Measurements from ENCODE around the gene GPR39.
"Not testable (repeated sequence)": the region's sequence is repeated elsewhere in the genome, so short reads cannot be mapped to it uniquely, and the experiment has no call there.

The GPR39 gene

DNA sequence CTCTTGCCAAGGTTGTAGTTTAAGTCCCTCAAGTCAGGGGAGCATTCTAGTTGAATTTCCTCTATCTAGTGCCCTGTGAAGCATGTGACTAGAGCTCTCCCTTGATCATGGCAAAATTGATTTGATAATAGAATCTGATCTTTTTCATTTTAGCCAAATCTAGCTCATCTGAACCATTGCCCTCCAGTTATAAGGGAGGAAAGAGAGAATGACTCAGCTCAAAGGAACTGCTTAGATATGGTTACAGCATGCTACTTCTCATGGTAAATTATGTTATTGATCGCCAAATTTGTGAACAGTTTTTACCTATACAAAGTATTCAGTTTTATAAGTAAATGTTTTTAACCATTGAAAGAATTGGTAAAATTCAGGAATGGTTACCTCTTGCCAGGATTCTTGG, 100.8 kb downstream of the GPR39 start:
- DNase-seq, result no peak

DNA sequence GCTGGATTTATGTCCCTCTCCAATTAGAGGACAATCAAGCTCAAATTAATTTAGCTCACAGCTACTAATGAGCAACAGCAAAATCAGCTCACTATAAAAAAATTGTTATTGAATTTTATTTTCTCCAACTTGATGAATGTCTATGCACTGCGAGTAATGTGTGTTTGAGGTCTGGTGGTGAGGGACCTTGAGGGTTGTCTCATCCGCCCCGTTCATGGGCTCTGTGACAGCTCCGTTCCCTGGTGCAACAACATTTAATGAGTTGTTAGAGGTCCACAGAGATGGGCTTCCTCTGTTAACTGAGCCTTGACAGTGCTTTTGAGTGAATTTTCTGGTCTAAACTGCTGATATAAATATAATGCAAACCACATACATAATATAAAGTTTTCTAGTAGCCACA, 101.7 kb downstream of the GPR39 start:
- no peak for DNase-seq

DNA sequence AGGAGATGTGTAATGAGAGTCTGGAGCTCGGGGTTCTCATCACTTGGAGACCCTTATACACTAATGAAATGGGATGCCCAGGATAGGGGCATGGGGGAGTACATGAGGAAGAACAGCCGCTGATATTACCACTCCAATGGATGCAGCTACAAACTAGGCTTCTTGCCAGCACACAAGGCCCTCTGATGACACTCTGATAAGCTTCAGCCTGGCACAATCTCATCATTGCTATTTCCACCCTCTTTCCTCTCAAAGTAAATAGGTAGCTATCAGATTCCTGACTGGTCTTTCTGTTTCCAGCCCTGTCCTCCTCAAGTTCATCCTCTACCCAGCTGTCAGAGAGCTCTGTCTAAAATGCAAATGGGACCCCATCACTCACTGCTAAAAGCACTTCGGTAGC, 103.0 kb downstream of the GPR39 start:
- DNase-seq, result no peak

DNA sequence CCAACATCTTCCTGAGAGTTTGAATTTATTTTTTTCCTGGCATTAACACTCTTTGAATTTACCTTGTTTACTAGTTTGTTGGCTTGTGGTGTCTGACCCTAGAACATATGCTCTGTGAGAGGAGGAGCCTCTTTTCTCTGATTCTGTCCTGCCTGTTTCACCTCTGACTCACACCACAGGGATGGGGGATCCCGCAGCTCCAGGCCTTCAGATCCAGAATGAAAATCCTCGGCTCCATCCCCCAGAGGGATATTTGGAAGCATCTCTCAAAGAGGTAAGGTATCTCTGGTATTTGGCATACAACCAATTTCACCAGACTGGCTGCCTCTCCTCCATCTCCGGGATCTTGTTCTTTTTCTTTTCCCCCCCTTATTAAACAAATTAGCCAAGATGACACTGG, 104.7 kb downstream of the GPR39 start:
- no peak for DNase-seq

DNA sequence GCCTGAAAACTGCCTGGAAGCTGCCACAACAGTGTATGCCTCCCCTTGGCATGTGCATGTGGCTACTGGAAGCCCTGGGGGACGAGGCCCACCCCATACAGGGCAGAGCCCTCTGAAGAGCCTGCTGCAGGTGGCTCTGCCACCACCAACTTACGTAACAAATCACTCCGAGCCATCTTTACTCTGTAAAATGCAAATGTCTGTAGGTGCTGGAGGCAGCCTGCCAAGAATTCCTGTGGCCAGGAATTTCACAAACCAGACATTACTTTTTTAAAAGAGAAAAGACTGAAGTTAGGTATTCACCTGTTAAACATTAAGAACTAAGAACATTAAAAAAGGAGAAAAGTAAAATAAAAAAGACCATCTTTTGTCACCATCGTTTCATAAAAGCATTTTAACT, 106.3 kb downstream of the GPR39 start:
- no peak for DNase-seq

DNA sequence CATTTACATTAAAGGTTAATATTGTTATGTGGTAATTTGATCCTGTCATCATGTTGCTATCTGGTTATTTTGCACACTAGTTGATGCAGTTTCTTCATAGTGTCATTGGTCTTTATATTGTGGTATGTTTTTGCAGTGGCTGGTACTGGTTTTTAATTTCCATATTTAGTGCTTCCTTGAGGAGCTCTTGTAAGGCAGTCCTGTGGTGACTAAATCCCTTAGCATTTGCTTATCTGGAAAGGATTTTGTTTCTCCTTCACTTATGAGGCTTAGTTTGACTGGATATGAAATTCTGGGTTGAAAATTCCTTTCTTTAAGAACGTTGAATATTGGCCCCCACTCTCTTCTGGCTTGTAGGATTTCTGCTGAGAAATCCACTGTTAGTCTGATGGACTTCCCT, 120.5 kb downstream of the GPR39 start:
- not testable (repeated sequence) for DNase-seq

DNA sequence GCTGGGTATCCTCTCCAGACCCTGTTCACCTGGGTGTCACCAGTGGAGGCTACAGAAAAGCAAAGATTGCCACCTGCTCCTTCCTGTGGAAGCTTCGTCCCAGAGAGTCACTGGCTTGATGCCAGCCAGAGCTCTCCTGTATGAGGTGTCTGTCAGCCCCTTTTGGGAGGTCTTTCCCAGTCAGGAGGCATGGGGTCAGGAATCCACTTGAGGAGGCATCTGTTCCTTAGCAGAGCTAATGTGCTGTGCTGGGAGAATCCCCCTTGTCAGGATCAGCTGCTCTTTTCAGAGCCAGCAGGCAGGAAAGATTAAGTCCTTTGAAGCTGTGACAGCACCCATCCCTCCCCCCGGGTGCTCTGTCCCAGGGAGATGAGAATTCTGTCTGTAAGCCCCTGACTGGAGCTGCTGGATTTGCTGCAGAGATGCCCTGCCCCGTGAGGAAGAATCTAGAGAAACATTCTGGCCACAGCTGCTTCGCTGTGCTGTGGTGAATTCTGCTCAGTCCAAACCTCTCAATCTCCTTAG, 121.8 kb downstream of the GPR39 start:
- DNase-seq, result no peak

DNA sequence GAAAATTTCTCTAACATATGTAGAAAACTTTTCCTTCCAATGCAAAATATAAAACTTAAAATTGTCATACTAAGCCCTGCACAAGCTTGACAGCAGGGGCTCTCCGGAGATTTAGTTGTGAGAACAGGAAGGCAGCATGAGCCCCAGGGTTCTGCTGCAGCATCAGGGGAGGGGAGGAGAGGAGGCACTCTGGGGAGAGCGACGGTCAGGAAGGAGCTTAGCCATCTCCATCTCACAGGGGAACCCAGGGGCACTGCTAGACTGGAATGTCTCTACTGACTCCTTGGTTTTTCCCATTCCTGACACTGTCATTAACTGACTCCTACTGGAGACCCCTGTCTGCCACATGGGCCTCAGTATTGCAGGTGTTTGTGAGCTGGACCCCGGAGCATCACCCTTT, 123.6 kb downstream of the GPR39 start:
- DNase-seq, result no peak

DNA sequence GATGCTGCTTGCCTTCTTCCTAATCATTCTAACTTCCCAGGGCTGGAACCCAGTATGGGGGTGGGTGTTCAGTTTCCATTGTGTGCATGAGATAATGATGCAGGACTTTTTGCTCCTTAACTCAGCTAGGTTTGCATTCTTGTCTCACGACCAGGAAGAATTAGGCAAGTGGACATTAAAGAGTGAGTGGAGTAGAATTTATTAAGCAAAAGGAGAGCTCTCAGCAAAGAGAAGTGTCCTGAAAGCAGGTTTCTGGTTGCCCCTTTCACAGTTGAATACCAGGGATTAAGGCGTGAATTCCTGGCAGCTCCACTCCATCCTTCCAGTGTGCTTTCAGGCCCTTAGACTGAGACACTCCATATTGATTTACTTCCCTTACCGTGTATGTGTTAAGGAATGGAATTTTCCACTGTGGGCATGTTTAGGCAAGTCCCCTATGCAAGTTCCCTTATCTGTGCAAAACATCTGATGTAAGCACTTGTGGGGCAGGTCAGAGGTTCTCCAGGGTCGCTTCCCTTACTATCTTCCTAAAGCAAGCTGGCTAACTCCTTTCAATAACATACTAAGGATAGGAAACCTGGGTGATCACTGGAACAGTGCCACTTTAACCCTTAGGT, 126.5 kb downstream of the GPR39 start:
- no peak for DNase-seq

DNA sequence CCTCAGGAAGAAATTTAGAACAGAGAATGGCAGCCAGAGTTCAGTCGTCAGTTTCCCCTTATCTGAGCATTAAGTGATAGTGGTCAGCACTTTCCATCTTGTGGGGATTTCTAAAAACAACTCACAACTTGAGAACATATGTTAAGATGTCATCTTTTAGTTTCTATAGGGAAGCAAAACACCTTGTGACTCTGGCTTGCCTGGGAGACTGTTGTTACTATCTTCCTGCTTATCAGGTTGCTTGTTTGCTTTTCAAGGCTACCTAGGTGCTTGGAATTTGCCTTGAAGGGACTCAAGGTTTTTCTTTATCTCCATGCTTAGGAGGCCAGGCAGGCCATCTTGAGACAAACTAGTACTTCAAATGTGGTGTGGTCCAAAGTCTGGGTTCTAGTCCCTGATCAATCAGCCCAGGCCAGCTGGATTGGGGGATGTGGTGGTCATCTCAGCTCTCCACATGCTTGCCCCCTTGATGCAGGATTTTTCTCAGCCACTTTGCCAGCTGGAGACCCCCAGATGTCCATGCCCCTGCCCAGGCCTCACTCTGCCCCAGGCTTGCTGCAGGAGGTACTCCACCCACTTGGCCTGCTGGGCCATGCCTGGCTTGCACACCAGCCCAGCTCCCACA, 127.5 kb downstream of the GPR39 start:
- DNase-seq, result no peak

DNA sequence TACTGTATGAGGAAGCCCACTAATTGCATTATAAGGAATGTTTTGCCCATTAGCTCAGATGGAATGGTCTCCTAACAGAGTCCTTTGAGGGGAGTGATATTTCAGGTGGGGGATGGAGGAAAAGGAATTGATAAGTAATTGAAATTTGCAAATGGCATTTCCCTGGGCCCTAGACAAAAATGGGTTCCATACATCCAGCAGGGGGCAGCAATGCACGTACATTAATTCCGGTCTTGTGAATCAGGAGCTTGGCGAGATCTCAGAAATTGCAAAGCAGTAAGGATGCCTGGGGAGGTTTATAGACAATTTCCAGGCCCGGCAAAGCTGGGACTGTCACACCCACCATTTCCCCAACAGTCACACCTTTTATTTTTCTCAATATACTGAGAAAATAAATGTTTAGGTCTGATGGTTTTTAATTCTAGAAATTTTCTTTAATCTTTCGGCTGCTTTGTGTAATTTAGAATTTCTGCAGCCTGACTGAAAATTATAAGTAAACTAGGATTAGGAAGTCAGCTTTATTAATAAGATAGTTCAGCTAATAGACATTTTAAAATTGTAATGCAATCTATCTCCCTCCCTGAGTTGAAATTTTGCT, 130.6 kb downstream of the GPR39 start:
- no peak for DNase-seq

DNA sequence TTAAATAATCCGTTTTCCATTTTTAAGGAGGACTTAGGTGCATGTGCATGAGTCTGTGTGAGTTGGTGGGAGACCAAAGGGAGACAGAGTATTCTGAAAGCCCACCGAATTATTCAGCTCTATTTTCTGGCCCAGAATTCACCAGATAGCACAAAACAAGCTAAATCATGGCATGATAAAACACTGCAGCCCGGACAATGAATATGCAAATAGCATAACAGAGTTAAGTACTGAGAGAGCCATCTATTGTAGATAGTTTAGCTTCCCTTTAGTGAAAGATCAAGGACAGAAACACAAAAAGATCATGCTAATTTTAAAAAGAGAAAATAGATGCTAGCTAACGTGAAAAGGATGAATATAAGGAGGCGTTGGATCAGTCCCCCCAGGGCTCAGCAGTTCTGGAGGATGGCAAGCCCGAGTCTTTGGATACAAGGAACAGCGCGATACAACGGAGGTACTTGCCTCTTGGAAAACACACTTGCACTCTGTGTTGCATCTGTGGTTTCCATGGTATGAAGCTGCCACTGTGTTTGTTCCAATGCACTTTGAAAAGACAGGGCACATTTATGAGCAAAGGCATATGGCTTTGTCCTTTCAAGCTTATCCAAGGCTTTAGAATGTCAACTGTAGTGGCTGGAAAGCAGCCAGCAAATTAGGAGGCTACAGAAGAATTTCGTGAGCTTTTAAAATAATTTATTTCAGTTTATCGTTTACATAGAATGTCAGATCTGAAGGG, 133.5 kb downstream of the GPR39 start:
- no peak for DNase-seq

DNA sequence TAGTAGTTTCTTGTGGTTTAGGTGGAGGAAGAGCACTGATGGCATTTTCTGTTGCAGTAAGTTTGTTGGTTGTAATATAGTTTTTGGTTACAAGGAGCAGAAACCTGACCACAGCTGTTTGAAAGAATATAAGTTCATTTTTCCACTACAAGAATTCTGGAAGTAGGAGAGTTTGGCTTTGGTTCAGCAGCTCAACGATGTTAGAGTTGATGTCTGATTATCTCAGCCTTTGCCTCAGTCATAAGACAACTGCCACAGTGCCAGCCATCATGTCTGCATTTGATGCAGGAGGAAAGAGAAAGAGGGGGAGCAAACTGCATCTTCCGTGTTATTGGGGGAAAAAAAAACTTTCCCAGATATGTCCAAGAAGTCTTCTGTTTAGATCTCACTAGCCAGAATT, 134.3 kb downstream of the GPR39 start:
- no peak for DNase-seq

DNA sequence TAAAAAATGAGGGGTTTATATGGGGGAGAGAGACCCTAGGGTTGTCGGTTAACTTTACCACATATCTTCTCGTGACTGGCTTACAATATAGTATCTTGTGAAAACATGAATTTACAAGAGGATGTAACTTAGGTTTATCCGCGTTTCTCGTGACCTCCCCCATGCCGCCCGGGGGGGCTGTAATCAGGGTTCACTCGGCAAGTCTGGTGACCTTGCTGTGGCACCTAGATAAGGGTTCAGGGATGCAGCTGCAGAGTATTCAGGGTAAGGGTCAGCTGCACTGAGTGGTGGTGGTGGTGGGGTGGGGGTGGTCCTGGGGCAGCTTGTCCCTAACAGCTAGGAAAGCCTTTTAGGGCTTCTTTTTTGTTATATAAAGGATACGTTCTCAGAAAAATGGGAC, 141.1 kb downstream of the GPR39 start:
- no peak for DNase-seq

DNA sequence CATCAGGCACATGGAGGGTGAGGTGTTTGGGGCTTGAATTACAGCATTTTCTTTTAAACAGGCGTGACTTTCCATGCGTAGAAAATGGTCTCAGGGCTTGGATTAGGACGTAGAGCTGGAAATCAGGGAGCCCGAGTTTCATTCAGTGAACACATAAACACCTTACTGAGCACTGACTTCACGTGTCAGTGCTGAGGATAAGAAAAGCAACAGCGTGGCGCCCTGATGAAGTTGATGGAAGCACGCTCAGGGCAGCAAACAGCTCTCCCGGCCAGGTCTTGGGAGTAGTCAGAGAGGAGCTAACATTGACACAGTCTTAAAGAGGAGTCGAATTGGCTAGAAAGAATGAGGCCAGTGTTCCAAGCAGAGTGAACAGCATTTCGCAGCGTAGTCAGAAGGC, 142.7 kb downstream of the GPR39 start:
- no peak for DNase-seq

DNA sequence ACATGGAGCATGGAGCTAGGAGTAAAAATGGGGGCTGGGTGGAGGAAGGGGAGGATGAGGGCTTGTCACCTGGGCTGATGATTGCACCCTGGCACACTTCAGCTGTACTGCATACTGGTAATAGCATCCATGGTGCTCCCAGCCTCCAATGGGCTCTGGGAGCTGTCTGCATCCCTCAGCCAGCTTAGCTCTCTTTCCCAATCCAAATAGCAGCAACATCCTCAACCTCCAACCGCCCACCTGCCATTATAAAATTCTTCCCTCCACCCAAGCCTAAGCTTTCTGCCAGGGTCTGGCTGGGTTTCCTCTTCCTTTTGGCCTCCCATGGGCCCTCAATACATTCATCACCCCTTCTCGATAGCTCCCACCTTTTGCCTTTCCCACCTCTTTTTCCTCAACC, 143.3 kb downstream of the GPR39 start:
- DNase-seq, result no peak

DNA sequence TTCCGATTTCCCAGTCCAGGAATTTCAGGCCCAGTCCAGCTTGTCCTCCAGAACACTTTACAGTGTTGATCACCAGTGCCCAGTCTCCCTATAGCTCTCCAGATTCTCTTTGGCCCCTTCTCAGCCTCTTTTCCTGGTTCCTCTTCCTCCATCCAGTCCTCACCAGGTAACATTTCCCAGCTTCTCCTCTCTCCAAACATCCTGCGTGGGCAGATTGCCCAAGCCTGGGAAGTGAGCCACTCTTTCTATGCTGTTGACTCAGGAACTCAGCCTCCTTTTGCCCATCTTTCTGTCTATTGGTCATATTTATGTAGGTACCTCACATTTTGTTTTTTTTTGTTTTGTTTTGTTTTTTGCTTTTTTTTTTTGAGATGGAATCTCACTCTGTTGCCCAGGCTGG, 144.0 kb downstream of the GPR39 start:
- no peak for DNase-seq

DNA sequence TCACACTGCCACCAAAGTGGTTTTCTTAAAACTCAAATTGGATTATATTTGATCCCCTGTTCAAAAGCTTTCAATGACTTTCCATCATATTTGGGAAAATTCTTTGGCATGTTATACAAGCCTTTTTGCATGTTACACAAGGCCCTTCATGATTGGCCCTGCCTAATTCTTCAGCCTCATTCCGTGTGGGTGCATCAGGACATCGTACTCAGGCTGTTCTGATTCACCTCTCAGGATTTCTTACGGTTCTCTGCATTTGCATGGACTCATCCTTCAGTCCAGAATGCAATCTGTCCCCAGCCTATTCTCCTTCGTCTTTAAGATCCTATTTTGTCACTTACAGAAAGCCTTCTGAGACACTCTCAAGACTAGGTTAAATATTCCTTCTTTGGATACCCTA, 145.6 kb downstream of the GPR39 start:
- no peak for DNase-seq

DNA sequence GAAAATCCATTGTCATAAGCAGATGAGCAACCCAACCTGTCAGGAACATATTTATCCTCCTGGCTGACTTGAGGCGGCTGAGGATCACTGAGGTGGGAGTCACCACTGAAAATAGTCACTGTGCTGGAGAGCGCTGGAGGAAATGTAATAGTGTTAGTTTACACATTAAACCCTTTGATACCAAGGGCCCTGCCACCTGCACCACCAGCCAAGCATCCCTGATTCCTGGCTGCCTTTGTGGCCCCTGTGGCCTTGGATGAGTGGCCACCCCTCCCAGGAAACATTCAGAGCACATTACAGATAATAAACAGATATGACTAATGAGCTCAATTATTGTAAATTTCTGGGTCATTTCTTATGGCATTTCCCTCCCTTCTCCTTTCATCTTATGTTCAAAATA, 147.5 kb downstream of the GPR39 start:
- DNase-seq, result no peak

DNA sequence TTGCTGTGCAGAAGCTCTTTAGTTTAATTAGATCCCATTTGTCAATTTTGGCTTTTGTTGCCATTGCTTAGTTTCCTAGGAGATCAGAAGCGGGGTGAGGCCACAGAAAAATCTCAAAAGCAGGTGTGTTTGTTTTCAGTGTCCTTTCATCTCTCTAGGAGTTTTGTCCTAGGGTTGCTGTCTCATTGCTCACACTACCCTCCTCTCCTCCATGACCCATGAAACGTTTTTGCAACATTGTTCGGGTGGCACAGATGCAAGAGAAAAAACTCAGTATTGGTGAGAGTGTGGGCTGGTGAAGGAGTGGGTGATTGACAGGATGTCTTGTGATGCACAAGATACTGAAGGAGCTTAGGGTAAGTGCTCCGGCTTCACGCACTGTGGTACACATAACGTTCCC, 149.8 kb downstream of the GPR39 start:
- DNase-seq, result no peak

DNA sequence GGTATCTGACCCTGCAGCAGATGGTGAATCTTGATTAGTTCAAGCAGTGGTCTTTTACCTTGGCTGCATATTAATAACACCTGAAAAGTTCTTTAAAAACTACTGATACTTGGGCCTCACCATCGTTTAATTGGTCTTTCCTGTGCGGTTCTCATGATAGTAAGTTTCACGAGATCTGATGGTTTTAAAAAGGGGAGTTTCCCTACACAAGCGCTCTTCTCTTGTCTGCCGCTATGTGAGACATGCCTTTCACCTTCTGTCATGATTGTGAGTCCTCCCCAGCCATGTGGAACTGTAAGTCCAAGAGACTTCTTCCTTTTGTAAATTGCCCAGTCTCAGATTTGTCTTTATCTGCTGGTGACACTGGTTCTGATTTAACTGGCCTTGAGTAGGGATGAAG, 151.1 kb downstream of the GPR39 start:
- no peak for DNase-seq

DNA sequence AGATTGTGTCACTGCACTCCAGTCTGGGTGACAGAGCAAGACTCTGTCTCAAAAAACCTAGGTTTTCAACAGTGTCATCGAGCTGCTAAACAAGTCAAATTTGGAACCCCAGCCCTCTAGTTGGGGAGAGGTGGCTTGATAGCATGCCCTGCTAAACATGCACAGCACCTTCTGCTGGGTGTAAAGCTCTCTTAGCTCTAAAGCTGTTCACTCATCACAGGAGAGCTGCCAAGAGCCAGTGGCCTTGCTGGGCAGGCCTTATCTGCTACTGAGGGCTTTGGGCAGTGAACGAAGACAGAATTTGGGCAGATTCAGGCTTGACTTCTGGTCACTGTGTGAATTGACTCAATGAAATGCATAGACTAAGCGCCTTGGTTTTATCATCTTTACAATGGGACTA, 152.1 kb downstream of the GPR39 start:
- DNase-seq, result no peak

DNA sequence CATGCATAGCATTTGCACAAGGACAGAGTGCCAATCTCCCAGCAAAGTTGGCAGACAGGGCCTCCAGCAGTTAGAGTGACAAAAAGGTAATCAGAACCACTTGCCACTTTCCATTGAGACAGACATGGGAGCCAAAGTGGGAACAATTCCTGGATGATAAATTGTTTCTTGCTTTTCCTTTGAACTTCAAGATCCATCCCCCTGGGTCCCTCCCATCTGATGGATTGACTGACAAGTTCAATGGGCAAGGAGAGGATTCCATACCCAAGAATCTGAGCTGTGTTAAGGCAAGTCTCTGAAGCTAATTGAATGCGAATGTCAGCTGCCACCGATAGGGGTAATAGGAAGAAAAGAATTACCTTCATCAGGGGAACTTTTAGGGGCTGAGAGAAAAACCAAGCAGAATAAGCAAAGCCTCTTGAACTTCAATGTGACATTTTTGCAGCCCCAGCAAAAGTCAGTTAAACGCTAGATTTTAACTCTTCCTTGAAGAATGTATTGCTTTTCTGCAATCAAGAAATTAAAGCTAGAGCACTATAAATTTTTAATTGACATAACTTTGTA, 156.9 kb downstream of the GPR39 start:
- no peak for DNase-seq

DNA sequence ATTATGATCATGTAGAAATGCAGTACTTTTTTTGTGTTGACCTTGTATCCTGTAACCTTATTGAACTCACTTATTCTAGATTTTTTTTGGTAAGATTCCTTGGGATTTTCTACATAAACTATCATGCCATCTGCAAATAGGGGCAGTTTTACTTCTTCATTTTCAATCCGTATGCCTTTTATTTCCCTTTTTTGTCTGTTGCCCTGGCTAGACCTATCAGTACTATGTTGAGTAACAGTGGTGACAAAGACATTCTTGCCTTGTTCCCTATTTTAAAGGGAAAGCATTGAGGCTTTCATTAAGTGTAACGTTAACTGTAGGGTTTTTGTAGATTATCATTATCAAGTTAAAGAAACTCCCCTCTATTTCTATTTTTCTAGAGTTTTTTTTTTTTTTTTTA, 161.1 kb downstream of the GPR39 start:
- no peak for DNase-seq
